H1 (cell line): ENCODE measurements around the gene RARB.

ENCODE experiments used
- CEBPB ChIP-seq: IDR thresholded peaks from 2 replicates; pipeline ENCODE4 v1.6.1; 2012; ENCODE audit warnings: low read depth, low read length
- JUN ChIP-seq: IDR thresholded peaks from 2 replicates; pipeline ENCODE4 v1.6.1; 2011; ENCODE audit warnings: low read depth, mild to moderate bottlenecking, improper control_type of control experiment, low read length
- NRF1 ChIP-seq: IDR thresholded peaks from 2 replicates; pipeline ENCODE4 v1.6.1; 2011; ENCODE audit warnings: mild to moderate bottlenecking, low read depth, low read length, improper control_type of control experiment
- POLR2A ChIP-seq, 2 experiments: IDR thresholded peaks; 1 replicate in 1 of 2; 2 replicates in 1 of 2; pipeline ENCODE4 v1.6.1; 2011; ENCODE audit warnings: low read depth in 2 of 2, low read length in 2 of 2, mild to moderate bottlenecking in 2 of 2; ENCODE audit errors: control extremely low read depth in 1 of 2
- RAD21 ChIP-seq, 2 experiments: IDR thresholded peaks in 1 of 2; conservative IDR thresholded peaks in 1 of 2; 2 replicates each; pipeline ENCODE4 v1.6.1; 2011; ENCODE audit warnings: low read depth in 2 of 2, low read length in 2 of 2, improper control_type of control experiment in 1 of 2, inconsistent platforms in 1 of 2, mild to moderate bottlenecking in 1 of 2, moderate library complexity in 1 of 2
- TCF12 ChIP-seq: IDR thresholded peaks from 2 replicates; pipeline ENCODE4 v1.6.1; 2011; ENCODE audit warnings: low read depth, mild to moderate bottlenecking, low read length
- TEAD4 ChIP-seq: IDR thresholded peaks from 2 replicates; pipeline ENCODE4 v1.6.1; 2012; ENCODE audit warnings: low read depth, low read length, inconsistent platforms, mixed read lengths
- YY1 ChIP-seq: IDR thresholded peaks from 2 replicates; pipeline ENCODE4 v1.6.1; 2011; ENCODE audit warnings: low read depth, mild to moderate bottlenecking, low read length
- TF ChIP-seq, protein P1 (sequence below): IDR thresholded peaks from 2 replicates; pipeline ENCODE4 v1.6.1; 2012; ENCODE audit warnings: inconsistent platforms
- TF ChIP-seq, protein P2 (sequence below), 3 experiments: IDR thresholded peaks; 1 replicate in 2 of 3; 2 replicates in 1 of 3; pipeline versions ENCODE4 v1.5.1 to v1.6.1; 2011; ENCODE audit warnings: low read length in 3 of 3, mild to moderate bottlenecking in 3 of 3, inconsistent platforms in 2 of 3, low read depth in 1 of 3, moderate library complexity in 1 of 3; ENCODE audit not compliant: insufficient read depth in 1 of 3; ENCODE audit errors: control extremely low read depth in 1 of 3

DNA sequence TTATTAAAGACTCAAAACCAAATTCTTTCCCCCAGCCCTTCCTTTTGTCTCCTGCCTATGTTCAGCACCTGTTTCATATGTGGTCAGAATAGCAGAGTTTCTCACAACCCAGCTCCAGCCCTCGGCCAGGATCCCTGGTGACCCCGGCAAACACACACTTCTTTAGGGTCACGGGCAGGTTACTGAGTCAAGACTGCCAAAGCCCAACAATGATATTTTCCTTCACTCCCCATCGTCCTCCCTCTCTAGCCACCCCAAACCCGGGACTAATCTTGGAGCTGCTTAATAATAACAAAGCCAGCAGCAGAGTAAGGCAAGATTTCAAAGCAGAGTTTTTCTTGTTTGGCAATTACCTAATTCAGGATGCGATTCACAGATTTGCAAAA lies 25.5 kb downstream of the RARB start:
- TF ChIP-seq CEBPB (no peak), TCF12 (no peak), POLR2A (IDR thresholded peaks at IDR 0.05; ENCODE audit: control extremely low read depth in 1 of 2, low read depth in 2 of 2, low read length in 2 of 2) (no peak), TEAD4 (no peak), YY1 (no peak), JUN (no peak), RAD21 (IDR thresholded peaks at IDR 0.05 in 1 of 2, conservative IDR thresholded peaks at IDR 0.05 in 1 of 2; ENCODE audit: low read depth in 2 of 2, low read length in 2 of 2) (no peak), NRF1 (no peak)
- TF ChIP-seq, protein P1, sequence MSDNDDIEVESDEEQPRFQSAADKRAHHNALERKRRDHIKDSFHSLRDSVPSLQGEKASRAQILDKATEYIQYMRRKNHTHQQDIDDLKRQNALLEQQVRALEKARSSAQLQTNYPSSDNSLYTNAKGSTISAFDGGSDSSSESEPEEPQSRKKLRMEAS, result no peak
- TF ChIP-seq, protein P2, sequence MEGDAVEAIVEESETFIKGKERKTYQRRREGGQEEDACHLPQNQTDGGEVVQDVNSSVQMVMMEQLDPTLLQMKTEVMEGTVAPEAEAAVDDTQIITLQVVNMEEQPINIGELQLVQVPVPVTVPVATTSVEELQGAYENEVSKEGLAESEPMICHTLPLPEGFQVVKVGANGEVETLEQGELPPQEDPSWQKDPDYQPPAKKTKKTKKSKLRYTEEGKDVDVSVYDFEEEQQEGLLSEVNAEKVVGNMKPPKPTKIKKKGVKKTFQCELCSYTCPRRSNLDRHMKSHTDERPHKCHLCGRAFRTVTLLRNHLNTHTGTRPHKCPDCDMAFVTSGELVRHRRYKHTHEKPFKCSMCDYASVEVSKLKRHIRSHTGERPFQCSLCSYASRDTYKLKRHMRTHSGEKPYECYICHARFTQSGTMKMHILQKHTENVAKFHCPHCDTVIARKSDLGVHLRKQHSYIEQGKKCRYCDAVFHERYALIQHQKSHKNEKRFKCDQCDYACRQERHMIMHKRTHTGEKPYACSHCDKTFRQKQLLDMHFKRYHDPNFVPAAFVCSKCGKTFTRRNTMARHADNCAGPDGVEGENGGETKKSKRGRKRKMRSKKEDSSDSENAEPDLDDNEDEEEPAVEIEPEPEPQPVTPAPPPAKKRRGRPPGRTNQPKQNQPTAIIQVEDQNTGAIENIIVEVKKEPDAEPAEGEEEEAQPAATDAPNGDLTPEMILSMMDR (IDR thresholded peaks at IDR 0.05; ENCODE audit: control extremely low read depth in 1 of 3, insufficient read depth in 1 of 3, low read depth in 1 of 3, low read length in 3 of 3), result no peak
